ENCODE data around the gene DLX2. TPM values are rescaled to one million over a fixed set of nuclear protein-coding genes. Genes with fewer than 3 reads are reported as not detected.
A peak's percentile ranks its signal among the peaks of the same experiment; 100 is the strongest.
"Not testable (repeated sequence)": the region's sequence is repeated elsewhere in the genome, so short reads cannot be mapped to it uniquely, and the experiment has no call there.

The DLX2 gene
- total RNA-seq: not detected in 2 replicates

GRCh38 chr2:172102391-172103359 is at the start of gene DLX2:
Gene DLX2, minus strand, starts transcription at chr2:172102900. Its CDS starts 362 bp downstream, at chr2:172102538.
- DNase-seq (ENCODE audit: low read depth in 2 of 2): peak; percentile 75 to 93

- DNase-seq (ENCODE audit: low read depth in 2 of 2): no peak
These were observed 45.4 kb upstream of the DLX2 start for GRCh38 chr2:172147944-172148650.

GRCh38 chr2:172143817-172144216 is 41.1 kb upstream of the DLX2 start:
- DNase-seq (ENCODE audit: low read depth in 2 of 2): no peak

GRCh38 chr2:172138727-172139126 is 36.0 kb upstream of the DLX2 start:
- DNase-seq (ENCODE audit: low read depth in 2 of 2): not testable (repeated sequence)

- DNase-seq (ENCODE audit: low read depth in 2 of 2): no peak
These were observed 35.2 kb upstream of the DLX2 start for GRCh38 chr2:172137943-172138342.

- DNase-seq (ENCODE audit: low read depth in 2 of 2): no peak
These were observed 34.4 kb upstream of the DLX2 start for GRCh38 chr2:172137109-172137508.

- DNase-seq (ENCODE audit: low read depth in 2 of 2): no peak
These were observed 32.7 kb upstream of the DLX2 start for GRCh38 chr2:172135446-172135845.

GRCh38 chr2:172134270-172134669 is 31.6 kb upstream of the DLX2 start:
- no peak for DNase-seq (ENCODE audit: low read depth in 2 of 2)

GRCh38 chr2:172131713-172132555 is 29.2 kb upstream of the DLX2 start:
- no peak for DNase-seq (ENCODE audit: low read depth in 2 of 2)

- DNase-seq (ENCODE audit: low read depth in 2 of 2): no peak
These were observed 26.7 kb upstream of the DLX2 start for GRCh38 chr2:172129404-172129803.

GRCh38 chr2:172128484-172128883 is 25.8 kb upstream of the DLX2 start:
- DNase-seq (ENCODE audit: low read depth in 2 of 2): peak in 1 of 2 donors; percentile 69

- no peak for DNase-seq (ENCODE audit: low read depth in 2 of 2)
These were observed 17.4 kb upstream of the DLX2 start for GRCh38 chr2:172120118-172120517.

- DNase-seq (ENCODE audit: low read depth in 2 of 2): peak; percentile 32 to 49
These were observed 16.4 kb upstream of the DLX2 start for GRCh38 chr2:172119089-172119488.

- DNase-seq (ENCODE audit: low read depth in 2 of 2): no peak
These were observed 13.4 kb upstream of the DLX2 start for GRCh38 chr2:172116107-172116506.

- no peak for DNase-seq (ENCODE audit: low read depth in 2 of 2)
These were observed 11.9 kb upstream of the DLX2 start for GRCh38 chr2:172114579-172114978.

- DNase-seq (ENCODE audit: low read depth in 2 of 2): not testable (repeated sequence)
These were observed 11.5 kb upstream of the DLX2 start for GRCh38 chr2:172114176-172114575.

- DNase-seq (ENCODE audit: low read depth in 2 of 2): peak in 1 of 2 donors; percentile 62
These were observed 10.9 kb upstream of the DLX2 start for GRCh38 chr2:172113617-172114016.

- no peak for DNase-seq (ENCODE audit: low read depth in 2 of 2)
These were observed 7.5 kb upstream of the DLX2 start for GRCh38 chr2:172109988-172110811.

- no peak for DNase-seq (ENCODE audit: low read depth in 2 of 2)
These were observed 6.7 kb upstream of the DLX2 start for GRCh38 chr2:172109256-172109987.

GRCh38 chr2:172108587-172108930 is 5.9 kb upstream of the DLX2 start:
- DNase-seq (ENCODE audit: low read depth in 2 of 2): no peak

Data from dermis microvascular lymphatic vessel endothelial cell (primary cell).